SK-N-SH (cell line): ENCODE data around the gene HAND2. TPM values are rescaled to one million over a fixed set of nuclear protein-coding genes. Genes with fewer than 3 reads are reported as not detected.

ENCODE experiments used
- CTCF ChIA-PET: fragments of 300-600, 350-600 bp; formaldehyde crosslinking; extraction: SDS; loops from one replicate; lab custom pipeline; 2021; lab: Yijun Ruan, JAX
- POLR2A ChIA-PET: fragments of 350-600 bp; sonication (Branson Sonifier 250); formaldehyde crosslinking; extraction: SDS; loops from one replicate; lab custom pipeline; 2020; ENCODE audit warnings: antibody characterized with exemption, inconsistent platforms; lab: Yijun Ruan, JAX
- DNase-seq: peaks from one replicate; pipeline ENCODE4 v3.0.0; 2012
- H2AFZ ChIP-seq: fragments of 200-600 bp; sonication (generic); 2 replicates; pipeline ENCODE4 v1.8.1; 2016; ENCODE audit warnings: antibody characterized with exemption, mild to moderate bottlenecking, low read depth
- H3F3A ChIP-seq: fragments of 200-600 bp; sonication (generic); replicated peaks from 2 replicates; pipeline ENCODE3; 2016; ENCODE audit warnings: antibody characterized with exemption, mild to moderate bottlenecking; ENCODE audit not compliant: insufficient read depth
- H3K27ac ChIP-seq, 2 experiments: fragments of 200-500 bp in 1 of 2; fragments of 200-600 bp in 1 of 2; sonication (Bioruptor generic) in 1 of 2; sonication (generic), shearing (Covaris generic) in 1 of 2; 2 replicates each; pipeline versions ENCODE4 v1.5.1 to v1.6.1; 2014 to 2016; ENCODE audit warnings: low read depth in 2 of 2, inconsistent platforms in 1 of 2, low read length in 1 of 2, mild to moderate bottlenecking in 1 of 2, mixed read lengths in 1 of 2
- H3K27me3 ChIP-seq: fragments of 200-600 bp; sonication (generic), shearing (Covaris generic); 2 replicates; pipeline ENCODE4 v1.6.1; 2016; ENCODE audit warnings: mixed run types; ENCODE audit not compliant: insufficient read depth
- H3K36me3 ChIP-seq, 2 experiments: fragments of 200-500 bp in 1 of 2; fragments of 200-600 bp in 1 of 2; sonication (Bioruptor generic) in 1 of 2; sonication (generic) in 1 of 2; replicated peaks in 1 of 2; 2 replicates each; pipeline versions ENCODE3 to v1.5.1; 2014 to 2016; ENCODE audit warnings: low read length in 1 of 2, mild to moderate bottlenecking in 1 of 2; ENCODE audit not compliant: insufficient read depth in 2 of 2, control insufficient read depth in 1 of 2
- H3K4me1 ChIP-seq, 2 experiments: fragments of 200-500 bp in 1 of 2; fragments of 200-600 bp in 1 of 2; sonication (Bioruptor generic) in 1 of 2; sonication (generic), shearing (Covaris generic) in 1 of 2; 2 replicates each; pipeline versions ENCODE4 v1.5.1 to v1.6.1; 2014 to 2016; ENCODE audit warnings: low read depth in 1 of 2, low read length in 1 of 2, mixed run types in 1 of 2; ENCODE audit not compliant: insufficient read depth in 2 of 2, control insufficient read depth in 1 of 2
- H3K4me2 ChIP-seq: fragments of 200-600 bp; sonication (generic), shearing (Covaris generic); 2 replicates; pipeline ENCODE4 v1.6.1; 2017; ENCODE audit warnings: mixed run types
- H3K4me3 ChIP-seq, 2 experiments: fragments of 200-500 bp in 1 of 2; fragments of 200-600 bp in 1 of 2; sonication (Bioruptor generic) in 1 of 2; sonication (generic), shearing (Covaris generic) in 1 of 2; 2 replicates each; pipeline versions ENCODE4 v1.5.1 to v1.8.1; 2014 to 2016; ENCODE audit warnings: low read depth in 2 of 2, inconsistent platforms in 1 of 2, low read length in 1 of 2, mild to moderate bottlenecking in 1 of 2, mixed read lengths in 1 of 2, moderate library complexity in 1 of 2
- H3K79me2 ChIP-seq: fragments of 200-600 bp; sonication (generic); 2 replicates; pipeline ENCODE4 v1.8.1; 2017; ENCODE audit warnings: mild to moderate bottlenecking; ENCODE audit not compliant: insufficient read depth
- H3K9ac ChIP-seq: fragments of 200-600 bp; sonication (generic); 2 replicates; pipeline ENCODE4 v1.6.1; 2017; ENCODE audit warnings: mixed run types
- H3K9me2 ChIP-seq: fragments of 200-600 bp; sonication (generic); 2 replicates; pipeline ENCODE4 v1.6.1; 2017; ENCODE audit warnings: mixed run types
- H3K9me3 ChIP-seq: fragments of 200-600 bp; sonication (generic); 2 replicates; pipeline ENCODE4 v1.6.1; 2017; ENCODE audit warnings: mixed run types, mild to moderate bottlenecking, moderate library complexity
- H4K20me1 ChIP-seq: fragments of 200-600 bp; sonication (generic); 2 replicates; pipeline ENCODE4 v1.6.1; 2017; ENCODE audit warnings: mild to moderate bottlenecking, mixed run types; ENCODE audit not compliant: insufficient read depth
- ELF1 ChIP-seq: IDR thresholded peaks from 2 replicates; pipeline ENCODE4 v1.4.0; 2012
- REST ChIP-seq: IDR thresholded peaks from 2 replicates; pipeline ENCODE4 v1.6.1; 2012; ENCODE audit warnings: mild to moderate bottlenecking, low read depth, low read length, moderate library complexity
- TAF1 ChIP-seq: IDR thresholded peaks from 2 replicates; pipeline ENCODE4 v1.6.1; 2012; ENCODE audit warnings: low read depth, mild to moderate bottlenecking, low read length, moderate library complexity, borderline replicate concordance
- YY1 ChIP-seq: IDR thresholded peaks from 2 replicates; pipeline ENCODE4 v1.4.0; 2012; ENCODE audit warnings: low read depth, mild to moderate bottlenecking
- ZBTB33 ChIP-seq: IDR thresholded peaks from 2 replicates; pipeline ENCODE4 v1.4.0; 2012; ENCODE audit warnings: low read depth, borderline replicate concordance
- WGBS: methylation state at CpG from one replicate; pipeline ENCODE4 v1.1.6; 2017; ENCODE audit warnings: low lambda C conversion rate; 5-methylcytosine and 5-hydroxymethylcytosine counted together
- polyA plus RNA-seq, 3 experiments: library from polyadenylated mRNA; depleted of rRNA; stranded (reverse); fragments of >200 nt; gene quantifications; 2 replicates each; pipeline ENCODE4 v1.2.3, GENCODE V29; 2012

HAND2 gene
- polyA plus RNA-seq, 1 of the 3 experiments (the other 2 are of a cell fraction) = 106 TPM

- 13% methylated on average over 13 of the region's 13 CpGs for WGBS
- peak overlapping the region; percentile 99 for H3K27ac ChIP-seq
Observed at GRCh38 chr4:173526724-173527102, 3.3 kb downstream of the HAND2 start.

GRCh38 chr4:173526027-173526482 is 4.0 kb downstream of the HAND2 start:
- H3K27ac ChIP-seq = peak overlapping the region; percentile 99
- H3K27me3 ChIP-seq = no peaks in the 10 kb centered on the region
- H3K79me2 ChIP-seq = peaks cover 87% of the 10 kb centered on the region
- 12% methylated on average over 10 of the region's 10 CpGs for WGBS
- peaks cover 40% of the 10 kb centered on the region for H3F3A ChIP-seq
- peak; percentile 17 for DNase-seq
- H3K9ac ChIP-seq = peak overlapping the region; percentile 95
- ChIA-PET POLR2A (interaction anchor here (0.5 to 11.7 kb wide), 7 partner anchors 11 to 483 kb away, joined by 3 to 160 read pairs (median 30); no protein-coding TSS in a partner anchor), CTCF (interaction anchor here (1.4 to 4.7 kb wide), 5 partner anchors 11 to 484 kb away, joined by 3 to 20 read pairs (median 8); no protein-coding TSS in a partner anchor)
- no peak overlapping the region for H2AFZ ChIP-seq
- H3K9me2 ChIP-seq = no peaks in the 10 kb centered on the region
- peaks cover 10% of the 10 kb centered on the region; the same call in 1 of the 2 replicates for H4K20me1 ChIP-seq
- no peaks in the 10 kb centered on the region for H3K9me3 ChIP-seq
- peak overlapping the region; percentile 96 for H3K4me2 ChIP-seq
- H3K4me1 ChIP-seq = peaks cover 13 to 18% of the 10 kb centered on the region in 2 experiments
- TF ChIP-seq YY1 = 0 out of 2 replicates have a peak, but pooled peaks have one; percentile 21
- peak; percentile 25; the same call in 1 of the 2 replicates for TF ChIP-seq REST
- no peak for TF ChIP-seq ZBTB33
- peak overlapping the region; percentile 61 to 92 for H3K4me3 ChIP-seq
- peaks cover 34 to 40% of the 10 kb centered on the region in 2 experiments for H3K36me3 ChIP-seq

More at GRCh38 chr4:173526724-173527102, 3.3 kb downstream of the HAND2 start:
- Histone ChIP-seq H3F3A (peaks cover 36% of the 10 kb centered on the region), H3K36me3 (peaks cover 34 to 40% of the 10 kb centered on the region in 2 experiments), H3K27me3 (no peaks in the 10 kb centered on the region), H3K9ac (peak overlapping the region; percentile 95), H4K20me1 (peaks cover 10% of the 10 kb centered on the region; the same call in 1 of the 2 replicates), H3K79me2 (peaks cover 88% of the 10 kb centered on the region), H3K4me2 (peak overlapping the region; percentile 96), H3K4me1 (peaks cover 6 to 12% of the 10 kb centered on the region in 2 experiments; a peak in 3 of 4 replicates), H2AFZ (no peak overlapping the region), H3K4me3 (peak overlapping the region; percentile 61 to 92), H3K9me2 (no peaks in the 10 kb centered on the region), H3K9me3 (no peaks in the 10 kb centered on the region)
- DNase-seq = peak; percentile 27
- no peak for TF ChIP-seq ELF1
- 0 out of 2 replicates have a peak, but pooled peaks have one; percentile 9 for TF ChIP-seq TAF1
- POLR2A ChIA-PET = interaction anchor here (1.2 to 11.7 kb wide), 14 partner anchors 8 to 690 kb away, joined by 3 to 160 read pairs (median 28); no protein-coding TSS in a partner anchor
- CTCF ChIA-PET = interaction anchor here (1.4 to 2.6 kb wide), 3 partner anchors 10 to 484 kb away, joined by 3 to 20 read pairs (median 8); no protein-coding TSS in a partner anchor
